OCI-LY1 (cell line): ENCODE results near the gene CEP250.

Experiments used
- H2AFZ ChIP-seq: fragments of 200-600 bp; sonication (generic), shearing (Covaris generic); 2 replicates; pipeline ENCODE4 v1.6.0; 2014; ENCODE audit warnings: antibody characterized with exemption, mild to moderate bottlenecking, low read length
- H3F3A ChIP-seq: fragments of 200-600 bp; sonication (generic), shearing (Covaris generic); 2 replicates; pipeline ENCODE4 v1.6.0; 2014; ENCODE audit warnings: mild to moderate bottlenecking, antibody characterized with exemption, low read length, moderate library complexity; ENCODE audit not compliant: insufficient read depth
- H3K27ac ChIP-seq: fragments of 200-600 bp; sonication (generic); 2 replicates; pipeline ENCODE4 v1.5.1; 2014; ENCODE audit warnings: low read length, mixed run types, mild to moderate bottlenecking, low read depth; ENCODE audit not compliant: poor library complexity, severe bottlenecking
- H3K27me3 ChIP-seq: fragments of 200-600 bp; sonication (generic); 2 replicates; pipeline ENCODE4 v1.6.0; 2014; ENCODE audit warnings: antibody characterized with exemption, mild to moderate bottlenecking, low read length, moderate library complexity; ENCODE audit not compliant: insufficient read depth
- H3K36me3 ChIP-seq: fragments of 200-600 bp; sonication (generic); 2 replicates; pipeline ENCODE4 v1.6.1; 2014; ENCODE audit warnings: mild to moderate bottlenecking, antibody characterized with exemption, low read length, moderate library complexity, mixed read lengths; ENCODE audit not compliant: insufficient read depth
- H3K4me1 ChIP-seq: fragments of 200-600 bp; sonication (generic); 2 replicates; pipeline ENCODE4 v1.5.1; 2014; ENCODE audit warnings: mild to moderate bottlenecking, low read length, moderate library complexity; ENCODE audit not compliant: insufficient read depth, severe bottlenecking
- H3K4me2 ChIP-seq: fragments of 200-600 bp; sonication (generic), shearing (Covaris generic); 2 replicates; pipeline ENCODE4 v1.6.1; 2014; ENCODE audit warnings: low read length
- H3K4me3 ChIP-seq: fragments of 200-600 bp; sonication (generic); 2 replicates; pipeline ENCODE4 v1.5.1; 2014; ENCODE audit warnings: low read length, low read depth, mild to moderate bottlenecking, mixed read lengths; ENCODE audit not compliant: poor library complexity, severe bottlenecking
- H3K79me2 ChIP-seq: fragments of 200-600 bp; shearing (Covaris generic); 2 replicates; pipeline ENCODE4 v1.6.1; 2016; ENCODE audit warnings: mixed run types, low read length, mixed read lengths; ENCODE audit not compliant: insufficient read depth
- H3K9ac ChIP-seq: fragments of 200-600 bp; sonication (generic), shearing (Covaris generic); 2 replicates; pipeline ENCODE4 v1.6.1; 2014; ENCODE audit warnings: mild to moderate bottlenecking, low read length, mixed read lengths
- H3K9me2 ChIP-seq: fragments of 200-600 bp; sonication (generic), shearing (Covaris generic); 2 replicates; pipeline ENCODE4 v1.6.1; 2014; ENCODE audit warnings: low read depth, mild to moderate bottlenecking, low read length, mixed read lengths
- H3K9me3 ChIP-seq: fragments of 200-600 bp; shearing (Covaris generic); 2 replicates; pipeline ENCODE4 v1.6.1; 2014; ENCODE audit warnings: low read length, mixed read lengths
- H4K20me1 ChIP-seq: fragments of 200-600 bp; sonication (generic), shearing (Covaris generic); 2 replicates; pipeline ENCODE4 v1.6.0; 2016; ENCODE audit warnings: mild to moderate bottlenecking, low read length; ENCODE audit not compliant: insufficient read depth
- EZH2 ChIP-seq: fragments of 200-600 bp; sonication (generic), shearing (Covaris generic); IDR thresholded peaks from 2 replicates; pipeline ENCODE4 v1.8.0; 2017; ENCODE audit warnings: borderline replicate concordance, mixed run types, mild to moderate bottlenecking, antibody characterized with exemption, low read length, moderate library complexity, mixed read lengths
- TF ChIP-seq, protein P1 (sequence below): fragments of 200-600 bp; sonication (generic), shearing (Covaris generic); IDR thresholded peaks from 2 replicates; pipeline ENCODE4 v1.5.1; 2017; ENCODE audit warnings: mild to moderate bottlenecking, antibody characterized with exemption, low read length, moderate library complexity, mixed read lengths

CEP250 gene

GRCh38 chr20:35523298-35523888 lies 68.0 kb downstream of the CEP250 start:
- Histone ChIP-seq H3K36me3 (no peaks in the 10 kb centered on the region), H3K27me3 (no peaks in the 10 kb centered on the region), H3K4me1 (no peaks in the 10 kb centered on the region), H3K9me3 (no peaks in the 10 kb centered on the region; the same call in 1 of the 2 replicates), H4K20me1 (no peaks in the 10 kb centered on the region), H3K4me3 (no peak overlapping the region), H3K27ac (no peak overlapping the region), H2AFZ (no peak overlapping the region), H3K9me2 (no peaks in the 10 kb centered on the region), H3K4me2 (no peak overlapping the region), H3F3A (no peaks in the 10 kb centered on the region), H3K79me2 (no peaks in the 10 kb centered on the region), H3K9ac (no peak overlapping the region)
- TF ChIP-seq, protein P1, sequence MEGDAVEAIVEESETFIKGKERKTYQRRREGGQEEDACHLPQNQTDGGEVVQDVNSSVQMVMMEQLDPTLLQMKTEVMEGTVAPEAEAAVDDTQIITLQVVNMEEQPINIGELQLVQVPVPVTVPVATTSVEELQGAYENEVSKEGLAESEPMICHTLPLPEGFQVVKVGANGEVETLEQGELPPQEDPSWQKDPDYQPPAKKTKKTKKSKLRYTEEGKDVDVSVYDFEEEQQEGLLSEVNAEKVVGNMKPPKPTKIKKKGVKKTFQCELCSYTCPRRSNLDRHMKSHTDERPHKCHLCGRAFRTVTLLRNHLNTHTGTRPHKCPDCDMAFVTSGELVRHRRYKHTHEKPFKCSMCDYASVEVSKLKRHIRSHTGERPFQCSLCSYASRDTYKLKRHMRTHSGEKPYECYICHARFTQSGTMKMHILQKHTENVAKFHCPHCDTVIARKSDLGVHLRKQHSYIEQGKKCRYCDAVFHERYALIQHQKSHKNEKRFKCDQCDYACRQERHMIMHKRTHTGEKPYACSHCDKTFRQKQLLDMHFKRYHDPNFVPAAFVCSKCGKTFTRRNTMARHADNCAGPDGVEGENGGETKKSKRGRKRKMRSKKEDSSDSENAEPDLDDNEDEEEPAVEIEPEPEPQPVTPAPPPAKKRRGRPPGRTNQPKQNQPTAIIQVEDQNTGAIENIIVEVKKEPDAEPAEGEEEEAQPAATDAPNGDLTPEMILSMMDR: peak; percentile 54
- no peak for TF ChIP-seq EZH2

- no peaks in the 10 kb centered on the region for H3K79me2 ChIP-seq
- no peak overlapping the region for H3K4me2 ChIP-seq
- H3K27me3 ChIP-seq: no peaks in the 10 kb centered on the region
- no peaks in the 10 kb centered on the region for H3F3A ChIP-seq
- H3K36me3 ChIP-seq: no peaks in the 10 kb centered on the region
- H3K27ac ChIP-seq: no peak overlapping the region
- no peaks in the 10 kb centered on the region; the same call in 1 of the 2 replicates for H3K9me3 ChIP-seq
- no peak overlapping the region for H3K4me3 ChIP-seq
- no peaks in the 10 kb centered on the region for H3K4me1 ChIP-seq
- no peak overlapping the region for H3K9ac ChIP-seq
- H4K20me1 ChIP-seq: no peaks in the 10 kb centered on the region
- no peaks in the 10 kb centered on the region for H3K9me2 ChIP-seq
- no peak overlapping the region for H2AFZ ChIP-seq
- no peak for TF ChIP-seq EZH2
- TF ChIP-seq, protein P1: no peak
These were observed 70.2 kb downstream of the CEP250 start for GRCh38 chr20:35525639-35526038.

DNA sequence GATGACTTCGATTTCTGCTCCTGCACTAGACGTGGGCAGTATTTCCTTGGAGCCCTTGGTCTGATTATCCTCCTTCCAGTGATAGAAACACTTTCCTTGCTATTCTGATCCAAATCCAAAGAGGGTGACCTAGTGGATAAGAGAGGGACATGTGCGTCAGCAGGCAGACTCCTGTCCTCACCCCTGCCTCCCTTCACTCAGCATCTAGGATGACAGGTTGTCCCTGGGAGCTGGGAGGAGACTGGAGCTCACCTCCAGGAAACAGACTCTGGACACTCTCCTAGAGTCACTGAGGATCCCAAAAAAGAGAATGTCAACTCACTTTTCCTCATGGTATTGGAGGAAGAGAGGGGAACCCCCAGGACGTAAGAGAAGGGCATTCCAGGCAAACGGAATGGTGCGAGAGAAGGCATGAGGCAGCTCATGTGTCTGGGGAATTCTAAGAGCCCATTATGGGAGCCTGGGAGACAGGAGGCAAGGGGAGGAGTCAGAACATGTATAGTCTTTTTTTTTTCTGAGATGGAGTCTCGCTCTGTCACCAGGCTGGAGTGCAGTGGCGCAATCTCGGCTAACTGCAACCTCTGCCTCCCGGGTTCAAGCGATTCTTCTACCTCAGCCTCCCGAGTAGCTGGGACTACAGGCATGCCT lies 71.8 kb downstream of the CEP250 start:
- Histone ChIP-seq H3K27ac (no peak overlapping the region), H3K9ac (no peak overlapping the region), H3K9me2 (no peaks in the 10 kb centered on the region), H3F3A (no peaks in the 10 kb centered on the region), H3K36me3 (no peaks in the 10 kb centered on the region), H3K79me2 (no peaks in the 10 kb centered on the region), H4K20me1 (no peaks in the 10 kb centered on the region), H3K27me3 (no peaks in the 10 kb centered on the region), H3K4me1 (no peaks in the 10 kb centered on the region), H3K4me2 (no peak overlapping the region), H3K9me3 (no peaks in the 10 kb centered on the region; the same call in 1 of the 2 replicates), H3K4me3 (no peak overlapping the region), H2AFZ (no peak overlapping the region)
- no peak for TF ChIP-seq EZH2
- TF ChIP-seq, protein P1: no peak
